Embryonic facial prominence (tissue), 1 donor: ENCODE measurements around the gene PHAF1.

ENCODE experiments used
- DNase-seq: peaks from one replicate; pipeline ENCODE4 v3.0.0-alpha.2; 2016; ENCODE audit errors: extremely low spot score

Gene PHAF1

GRCh38 chr16:67196881-67197280 is 87.1 kb downstream of the PHAF1 start:
- DNase-seq: no peak

- DNase-seq: no peak
Observed at GRCh38 chr16:67197704-67198103, 88.0 kb downstream of the PHAF1 start.
